H1 (cell line): Measurements from ENCODE around the gene NEDD8. TPM values are rescaled to one million over a fixed set of nuclear protein-coding genes. Genes with fewer than 3 reads are reported as not detected.

Source experiments
- BCL11A ChIP-seq, 2 experiments: IDR thresholded peaks; one replicate each; pipeline ENCODE4 v1.6.1; 2011; ENCODE audit warnings: low read depth in 2 of 2, low read length in 2 of 2, mild to moderate bottlenecking in 2 of 2
- CBX5 ChIP-seq: fragments of 300-800, 300-1000 bp; sonication (generic); IDR thresholded peaks from 2 replicates; pipeline ENCODE4 v1.7.1; 2016; ENCODE audit warnings: antibody characterized with exemption, low read length, low read depth
- CHD2 ChIP-seq: IDR thresholded peaks from 2 replicates; pipeline ENCODE4 v1.6.1; 2012; ENCODE audit warnings: low read length, improper control_type of control experiment
- SUZ12 ChIP-seq: fragments of 200-600 bp; sonication (generic); IDR thresholded peaks from 2 replicates; pipeline ENCODE4 v1.6.1; 2012; ENCODE audit warnings: mild to moderate bottlenecking, inconsistent platforms, low read length, moderate library complexity, mixed read lengths
- polyA plus RNA-seq, 7 experiments: library from polyadenylated mRNA; depleted of rRNA in 3 of 7; stranded (reverse) in 5 of 7; unstranded in 2 of 7; fragments of >200 nt in 5 of 7; fragments of 200-250 nt in 2 of 7; gene quantifications; 1 replicate in 5 of 7; 2 replicates in 1 of 7; 4 replicates in 1 of 7; pipeline versions ENCODE4 v1.2.1 to v1.2.3, GENCODE V29; 2011 to 2013; ENCODE audit warnings: missing spikeins in 2 of 7, mixed read lengths in 2 of 7
- total RNA-seq: library from RNA; stranded (reverse); fragmentation: NEBNext Ultra II Directional; extraction: Animal tissue kit (Norgen Biotek cat#: 25700); gene quantifications from 2 replicates; pipeline ENCODE4 v1.2.1, GENCODE V29; 2021
- TF ChIP-seq, protein P1 (sequence below): IDR thresholded peaks from 2 replicates; pipeline ENCODE4 v1.6.1; 2011; ENCODE audit warnings: low read depth, mild to moderate bottlenecking, low read length; ENCODE audit not compliant: insufficient read depth

Gene NEDD8
- total and polyA plus RNA-seq, 2 of the 8 experiments (the other 6 are each of a cell fraction or from before 2014, with no cell fraction given) = 253 to 317 TPM

DNA sequence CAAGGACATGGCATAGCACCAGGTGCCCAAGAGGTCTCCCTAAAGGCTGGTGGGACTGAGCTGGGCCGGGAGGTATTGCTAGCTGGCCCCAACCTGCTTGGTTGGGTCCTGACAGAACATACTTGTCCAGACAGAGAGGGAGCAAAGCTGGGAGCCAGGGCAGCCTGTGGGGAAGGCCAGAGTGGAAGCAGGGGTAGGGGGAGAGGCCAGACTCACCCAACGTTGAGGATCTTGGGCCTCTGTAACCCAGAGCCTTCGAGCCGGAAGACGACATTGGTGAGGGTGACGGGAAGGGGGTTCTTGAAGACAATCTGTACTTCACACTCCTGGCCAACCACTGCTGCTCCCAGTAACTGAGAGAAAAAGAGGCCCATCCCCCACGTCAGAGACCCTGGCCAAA, 21.8 kb upstream of the NEDD8 start (continued):
- TF ChIP-seq, protein P1, sequence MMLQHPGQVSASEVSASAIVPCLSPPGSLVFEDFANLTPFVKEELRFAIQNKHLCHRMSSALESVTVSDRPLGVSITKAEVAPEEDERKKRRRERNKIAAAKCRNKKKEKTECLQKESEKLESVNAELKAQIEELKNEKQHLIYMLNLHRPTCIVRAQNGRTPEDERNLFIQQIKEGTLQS = no peak
- TF ChIP-seq BCL11A (IDR thresholded peaks at IDR 0.05; ENCODE audit: low read depth in 2 of 2, low read length in 2 of 2) (no peak), SUZ12 (no peak), CBX5 (no peak), CHD2 (no peak)
